H9 (cell line): ENCODE data around the gene TRMT6. TPM values are rescaled to one million over a fixed set of nuclear protein-coding genes. Genes with fewer than 3 reads are reported as not detected.

Experiments
- DNase-seq: peaks from one replicate; pipeline ENCODE4 v3.0.0-alpha.2; 2017
- H2AFZ ChIP-seq: one replicate; pipeline ENCODE4 v1.6.1; 2013; ENCODE audit warnings: mild to moderate bottlenecking, low read length, control low read depth, moderate library complexity
- H2AK5ac ChIP-seq: 2 replicates; pipeline ENCODE4 v1.6.1; 2013; ENCODE audit warnings: low read length, control low read depth, mixed read lengths; ENCODE audit not compliant: insufficient read length
- H2BK120ac ChIP-seq: one replicate; pipeline ENCODE4 v1.6.1; 2013; ENCODE audit warnings: low read depth, mild to moderate bottlenecking, low read length, control low read depth, inconsistent platforms; ENCODE audit not compliant: poor library complexity, severe bottlenecking
- H2BK12ac ChIP-seq: 2 replicates; pipeline ENCODE4 v1.6.1; 2013; ENCODE audit warnings: low read length, control low read depth, mixed read lengths, low read depth; ENCODE audit not compliant: insufficient read length
- H2BK15ac ChIP-seq: 2 replicates; pipeline ENCODE4 v1.6.1; 2013; ENCODE audit warnings: low read depth, low read length, control low read depth
- H2BK20ac ChIP-seq: one replicate; pipeline ENCODE4 v1.6.1; 2013; ENCODE audit warnings: low read depth, mild to moderate bottlenecking, low read length, control low read depth, inconsistent platforms; ENCODE audit not compliant: poor library complexity, severe bottlenecking
- H2BK5ac ChIP-seq: 2 replicates; pipeline ENCODE4 v1.6.1; 2013; ENCODE audit warnings: low read length, control low read depth, mixed read lengths; ENCODE audit not compliant: insufficient read length
- H3K14ac ChIP-seq: 2 replicates; pipeline ENCODE4 v1.6.1; 2013; ENCODE audit warnings: low read length, control low read depth; ENCODE audit not compliant: insufficient read depth
- H3K18ac ChIP-seq: 2 replicates; pipeline ENCODE4 v1.6.1; 2013; ENCODE audit warnings: low read depth, mild to moderate bottlenecking, mixed read lengths, low read length, control low read depth; ENCODE audit not compliant: insufficient read length
- H3K23ac ChIP-seq: 2 replicates; pipeline ENCODE4 v1.6.1; 2013; ENCODE audit warnings: low read length, control low read depth, mixed read lengths, low read depth; ENCODE audit not compliant: insufficient read length
- H3K23me2 ChIP-seq: 2 replicates; pipeline ENCODE4 v1.6.1; 2013; ENCODE audit warnings: low read depth, mild to moderate bottlenecking, mixed read lengths, low read length, control low read depth; ENCODE audit not compliant: insufficient read length, poor library complexity, severe bottlenecking
- H3K27ac ChIP-seq: 2 replicates; pipeline ENCODE4 v1.5.1; 2013; ENCODE audit warnings: low read length, control low read depth, mixed read lengths, low read depth; ENCODE audit not compliant: insufficient read length
- H3K27me3 ChIP-seq: 2 replicates; pipeline ENCODE4 v1.6.1; 2013; ENCODE audit warnings: low read length, control low read depth, inconsistent platforms; ENCODE audit not compliant: insufficient read depth
- H3K4ac ChIP-seq: 2 replicates; pipeline ENCODE4 v1.6.1; 2013; ENCODE audit warnings: low read depth, mild to moderate bottlenecking, control low read depth, inconsistent platforms, low read length, moderate library complexity
- H3K4me1 ChIP-seq: 2 replicates; pipeline ENCODE4 v1.6.1; 2013; ENCODE audit warnings: low read length, control low read depth, inconsistent platforms; ENCODE audit not compliant: insufficient read depth
- H3K4me2 ChIP-seq: 2 replicates; pipeline ENCODE4 v1.6.1; 2013; ENCODE audit warnings: low read length, control low read depth, mixed read lengths; ENCODE audit not compliant: insufficient read length, insufficient read depth
- H3K56ac ChIP-seq: 2 replicates; pipeline ENCODE4 v1.6.1; 2013; ENCODE audit warnings: low read depth, mild to moderate bottlenecking, mixed read lengths, low read length, control low read depth; ENCODE audit not compliant: insufficient read length
- H3K79me1 ChIP-seq: 2 replicates; pipeline ENCODE4 v1.6.1; 2013; ENCODE audit warnings: low read depth, mild to moderate bottlenecking, moderate library complexity, low read length, control low read depth, inconsistent platforms; ENCODE audit not compliant: insufficient read depth, poor library complexity, severe bottlenecking
- H3K79me2 ChIP-seq: 2 replicates; pipeline ENCODE4 v1.6.1; 2013; ENCODE audit warnings: low read length, control low read depth, inconsistent platforms; ENCODE audit not compliant: insufficient read depth
- H3K9ac ChIP-seq: 2 replicates; pipeline ENCODE4 v1.6.1; 2013; ENCODE audit warnings: low read length, control low read depth, mixed read lengths; ENCODE audit not compliant: insufficient read length; ENCODE audit errors: extremely low read depth
- H3K9me3 ChIP-seq: one replicate; pipeline ENCODE4 v1.6.1; 2013; ENCODE audit warnings: low read depth, low read length, inconsistent platforms; ENCODE audit not compliant: control insufficient read depth
- H3T11ph ChIP-seq: one replicate; pipeline ENCODE4 v1.6.1; 2013; ENCODE audit warnings: mild to moderate bottlenecking, low read length, control low read depth, inconsistent platforms
- H4K20me1 ChIP-seq: one replicate; pipeline ENCODE4 v1.6.1; 2013; ENCODE audit not compliant: control insufficient read depth, insufficient read length, insufficient read depth
- H4K5ac ChIP-seq: 2 replicates; pipeline ENCODE4 v1.6.1; 2013; ENCODE audit warnings: low read depth, mild to moderate bottlenecking, mixed read lengths, low read length, control low read depth; ENCODE audit not compliant: insufficient read length
- H4K8ac ChIP-seq: replicated peaks from 2 replicates; pipeline ENCODE4 v1.6.1; 2013; ENCODE audit warnings: low read length, control low read depth, mixed read lengths, low read depth; ENCODE audit not compliant: insufficient read length
- H4K91ac ChIP-seq: 2 replicates; pipeline ENCODE4 v1.6.1; 2013; ENCODE audit warnings: low read depth, mild to moderate bottlenecking, moderate library complexity, mixed read lengths, low read length, control low read depth; ENCODE audit not compliant: insufficient read length
- H3K27ac Mint-ChIP-seq, 3 experiments: 2 replicates in 2 of 3; 3 replicates in 1 of 3; pipeline ENCODE4 v1.8.0; 2020 to 2021; ENCODE audit warnings: mixed read lengths in 3 of 3, mild to moderate bottlenecking in 1 of 3, moderate library complexity in 1 of 3
- H3K27me3 Mint-ChIP-seq: 2 replicates; pipeline ENCODE4 v1.8.0; 2021; ENCODE audit warnings: low read depth, mild to moderate bottlenecking, moderate library complexity, mixed read lengths
- H3K36me3 Mint-ChIP-seq, 3 experiments: 2 replicates in 2 of 3; 3 replicates in 1 of 3; pipeline ENCODE4 v1.8.0; 2020 to 2021; ENCODE audit warnings: low read depth in 3 of 3, mixed read lengths in 3 of 3; ENCODE audit not compliant: insufficient read depth in 1 of 3
- H3K4me1 Mint-ChIP-seq, 2 experiments: 2 replicates each; pipeline ENCODE4 v1.8.0; 2020; ENCODE audit warnings: mixed read lengths in 2 of 2
- H3K4me3 Mint-ChIP-seq, 2 experiments: 2 replicates in 1 of 2; 3 replicates in 1 of 2; pipeline ENCODE4 v1.8.0; 2020 to 2021; ENCODE audit warnings: mild to moderate bottlenecking in 2 of 2, mixed read lengths in 2 of 2, moderate library complexity in 1 of 2
- H3K9me3 Mint-ChIP-seq, 2 experiments: 2 replicates in 1 of 2; 3 replicates in 1 of 2; pipeline ENCODE4 v1.8.0; 2020; ENCODE audit warnings: mild to moderate bottlenecking in 2 of 2, mixed read lengths in 2 of 2, moderate library complexity in 1 of 2
- WGBS: extraction: QIAGEN DNeasy Blood & Tissue Kit; methylation state at CpG from one replicate; pipeline ENCODE4 v1.1.7; 2013; ENCODE audit warnings: missing lambda C conversion rate, low lambda C conversion rate, mixed read lengths; ENCODE audit not compliant: insufficient read length; ENCODE audit errors: extremely low coverage; 5-methylcytosine and 5-hydroxymethylcytosine counted together
- total RNA-seq: library from RNA; stranded (reverse); gene quantifications from 2 replicates; pipeline ENCODE4 v1.2.1, GENCODE V29; 2021
- TF ChIP-seq, protein P1 (sequence below): fragments of 200-600 bp; sonication (generic); conservative IDR thresholded peaks from 3 replicates; pipeline ENCODE4 v1.8.0; 2021; ENCODE audit warnings: antibody characterized with exemption, mild to moderate bottlenecking

Gene TRMT6
- total RNA-seq, 1 experiment from 2014 or later, result 34.4 TPM

DNA sequence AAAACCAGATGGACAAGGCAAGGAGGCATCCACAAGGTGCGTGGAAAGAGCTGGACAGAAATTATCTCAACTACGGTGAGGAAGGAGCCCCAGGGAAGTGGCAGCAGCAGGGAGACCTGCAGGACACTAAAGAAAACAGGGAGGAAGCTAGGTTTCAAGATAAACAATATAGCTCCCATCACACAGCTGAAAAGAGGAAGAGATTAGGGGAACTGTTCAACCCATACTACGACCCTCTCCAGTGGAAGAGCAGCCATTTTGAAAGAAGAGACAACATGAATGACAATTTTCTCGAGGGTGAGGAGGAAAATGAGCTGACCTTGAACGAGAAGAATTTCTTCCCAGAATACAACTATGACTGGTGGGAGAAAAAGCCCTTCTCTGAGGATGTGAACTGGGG is 26.8 kb downstream of the TRMT6 start:
- H3K4me1 Mint-ChIP-seq, result peaks cover 9 to 11% of the 10 kb centered on the region in 2 experiments
- Histone ChIP-seq H3K4me1 (peaks cover 7% of the 10 kb centered on the region; the same call in 1 of the 2 replicates), H2AK5ac (no peak overlapping the region), H4K8ac (no peak overlapping the region), H3K27me3 (no peaks in the 10 kb centered on the region), H3K56ac (no peak overlapping the region), H3K23me2 (no peaks in the 10 kb centered on the region), H3K9me3 (no peaks in the 10 kb centered on the region), H4K91ac (no peak overlapping the region), H3K4ac (no peak overlapping the region), H4K20me1 (no peaks in the 10 kb centered on the region), H3K79me2 (no peaks in the 10 kb centered on the region), H3K27ac (no peak overlapping the region), H3K18ac (no peak overlapping the region), H3K79me1 (no peaks in the 10 kb centered on the region), H2BK5ac (no peak overlapping the region), H2AFZ (no peak overlapping the region), H3K4me2 (no peak overlapping the region), H2BK12ac (no peak overlapping the region), H2BK120ac (no peak overlapping the region), H2BK15ac (no peak overlapping the region), H3K23ac (no peak overlapping the region), H3K14ac (no peak overlapping the region), H2BK20ac (no peak overlapping the region), H3T11ph (no peak overlapping the region), H4K5ac (no peak overlapping the region), H3K9ac (no peak overlapping the region)
- WGBS, result no CpG with 5 or more reads among the region's 5 CpGs
- H3K27ac Mint-ChIP-seq, result no peak overlapping the region
- peaks cover 6% of the 10 kb centered on the region for H3K27me3 Mint-ChIP-seq
- H3K36me3 Mint-ChIP-seq, result no peaks in the 10 kb centered on the region; a peak in 1 of 7 replicates
- no peak overlapping the region for H3K4me3 Mint-ChIP-seq
- TF ChIP-seq, protein P1, sequence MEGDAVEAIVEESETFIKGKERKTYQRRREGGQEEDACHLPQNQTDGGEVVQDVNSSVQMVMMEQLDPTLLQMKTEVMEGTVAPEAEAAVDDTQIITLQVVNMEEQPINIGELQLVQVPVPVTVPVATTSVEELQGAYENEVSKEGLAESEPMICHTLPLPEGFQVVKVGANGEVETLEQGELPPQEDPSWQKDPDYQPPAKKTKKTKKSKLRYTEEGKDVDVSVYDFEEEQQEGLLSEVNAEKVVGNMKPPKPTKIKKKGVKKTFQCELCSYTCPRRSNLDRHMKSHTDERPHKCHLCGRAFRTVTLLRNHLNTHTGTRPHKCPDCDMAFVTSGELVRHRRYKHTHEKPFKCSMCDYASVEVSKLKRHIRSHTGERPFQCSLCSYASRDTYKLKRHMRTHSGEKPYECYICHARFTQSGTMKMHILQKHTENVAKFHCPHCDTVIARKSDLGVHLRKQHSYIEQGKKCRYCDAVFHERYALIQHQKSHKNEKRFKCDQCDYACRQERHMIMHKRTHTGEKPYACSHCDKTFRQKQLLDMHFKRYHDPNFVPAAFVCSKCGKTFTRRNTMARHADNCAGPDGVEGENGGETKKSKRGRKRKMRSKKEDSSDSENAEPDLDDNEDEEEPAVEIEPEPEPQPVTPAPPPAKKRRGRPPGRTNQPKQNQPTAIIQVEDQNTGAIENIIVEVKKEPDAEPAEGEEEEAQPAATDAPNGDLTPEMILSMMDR, result no peak
- H3K9me3 Mint-ChIP-seq, result no peaks in the 10 kb centered on the region
- no peak for DNase-seq
